ENCODE results near the gene CHCT1.
"Not testable (repeated sequence)": the region's sequence is repeated elsewhere in the genome, so short reads cannot be mapped to it uniquely, and the experiment has no call there.

Gene CHCT1

GRCh38 chr17:60398227-60398959 is 23.9 kb upstream of the CHCT1 start:
- no peak for DNase-seq (ENCODE audit: low read depth in 1 of 2, low spot score in 1 of 2)

GRCh38 chr17:60401819-60402218 is 20.5 kb upstream of the CHCT1 start:
- DNase-seq (ENCODE audit: low read depth in 1 of 2, low spot score in 1 of 2): no peak

GRCh38 chr17:60403523-60403810 is 18.8 kb upstream of the CHCT1 start:
- DNase-seq (ENCODE audit: low read depth in 1 of 2, low spot score in 1 of 2): no peak

GRCh38 chr17:60403962-60404361 is 18.3 kb upstream of the CHCT1 start:
- DNase-seq (ENCODE audit: low read depth in 1 of 2, low spot score in 1 of 2): no peak

GRCh38 chr17:60406887-60407286 is 15.4 kb upstream of the CHCT1 start:
- DNase-seq (ENCODE audit: low read depth in 1 of 2, low spot score in 1 of 2): no peak

- DNase-seq (ENCODE audit: low read depth in 1 of 2, low spot score in 1 of 2): no peak
Observed at GRCh38 chr17:60410001-60410400, 12.3 kb upstream of the CHCT1 start.

GRCh38 chr17:60412701-60413100 is 9.6 kb upstream of the CHCT1 start:
- DNase-seq (ENCODE audit: low read depth in 1 of 2, low spot score in 1 of 2): no peak

GRCh38 chr17:60415146-60415545 is 7.1 kb upstream of the CHCT1 start:
- no peak for DNase-seq (ENCODE audit: low read depth in 1 of 2, low spot score in 1 of 2)

- DNase-seq (ENCODE audit: low read depth in 1 of 2, low spot score in 1 of 2): no peak
Observed at GRCh38 chr17:60416368-60416925, 5.8 kb upstream of the CHCT1 start.

- DNase-seq (ENCODE audit: low read depth in 1 of 2, low spot score in 1 of 2): not testable (repeated sequence)
Observed at GRCh38 chr17:60419003-60419402, 3.3 kb upstream of the CHCT1 start.

GRCh38 chr17:60419875-60420274 is 2.4 kb upstream of the CHCT1 start:
- DNase-seq (ENCODE audit: low read depth in 1 of 2, low spot score in 1 of 2): not testable (repeated sequence)

- DNase-seq (ENCODE audit: low read depth in 1 of 2, low spot score in 1 of 2): peak; percentile 58 to 59
Observed at GRCh38 chr17:60421273-60422161, 772 bp upstream of the CHCT1 start.

- no peak for DNase-seq (ENCODE audit: low read depth in 1 of 2, low spot score in 1 of 2)
Observed at GRCh38 chr17:60423865-60424264, 1.6 kb downstream of the CHCT1 start.

- DNase-seq (ENCODE audit: low read depth in 1 of 2, low spot score in 1 of 2): no peak
Observed at GRCh38 chr17:60425626-60426025, 3.3 kb downstream of the CHCT1 start.

- DNase-seq (ENCODE audit: low read depth in 1 of 2, low spot score in 1 of 2): no peak
Observed at GRCh38 chr17:60426596-60426995, 4.3 kb downstream of the CHCT1 start.

- DNase-seq (ENCODE audit: low read depth in 1 of 2, low spot score in 1 of 2): not testable (repeated sequence)
Observed at GRCh38 chr17:60428491-60428890, 6.2 kb downstream of the CHCT1 start.

GRCh38 chr17:60430561-60430960 is 8.3 kb downstream of the CHCT1 start:
- not testable (repeated sequence) for DNase-seq (ENCODE audit: low read depth in 1 of 2, low spot score in 1 of 2)

GRCh38 chr17:60433021-60433997 is 11.0 kb downstream of the CHCT1 start:
- not testable (repeated sequence) for DNase-seq (ENCODE audit: low read depth in 1 of 2, low spot score in 1 of 2)

GRCh38 chr17:60435244-60436167 is 13.2 kb downstream of the CHCT1 start:
- DNase-seq (ENCODE audit: low read depth in 1 of 2, low spot score in 1 of 2): peak in 1 of 2 donors; percentile 33

- DNase-seq (ENCODE audit: low read depth in 1 of 2, low spot score in 1 of 2): no peak
Observed at GRCh38 chr17:60436676-60437075, 14.4 kb downstream of the CHCT1 start.

Data from activated T-helper 1 cell treated with anti-CD3 and anti-CD28 coated beads, Interleukin-2, amount 50 U/mL, for 16 hours (primary cell).